NCI-H2081 (cell line): Measurements from ENCODE around the gene PABPN1L.

Source experiments
- DNase-seq, 2 experiments: peaks; one replicate each; lab custom pipeline; 2025; lab: John Stamatoyannopoulos, UW

PABPN1L gene

GRCh38 chr16:88848557-88848956 lies 17.9 kb downstream of the PABPN1L start:
- DNase-seq, result no peak

DNA sequence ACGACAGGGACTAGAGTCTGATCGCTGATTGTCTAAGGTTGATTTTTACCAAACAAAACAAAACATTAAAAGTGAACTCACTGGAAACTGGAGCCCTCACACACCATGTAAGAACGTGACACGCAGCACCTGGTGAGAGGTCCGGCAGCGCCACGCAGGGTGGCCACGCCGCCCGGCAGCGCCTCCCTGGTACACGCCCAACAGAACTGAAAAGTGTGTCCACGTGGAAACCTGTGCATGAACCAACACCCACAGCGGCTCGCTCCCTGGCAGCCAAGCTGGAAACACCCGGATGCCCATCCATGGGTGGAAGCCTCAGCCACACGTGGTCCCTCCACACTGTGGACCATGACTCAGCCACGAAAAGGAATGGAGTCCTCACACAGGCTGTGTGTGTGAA lies 18.8 kb downstream of the PABPN1L start:
- no peak for DNase-seq

- DNase-seq, result no peak
Observed at GRCh38 chr16:88846088-88846487, 20.4 kb downstream of the PABPN1L start.

GRCh38 chr16:88844419-88845036 lies 21.9 kb downstream of the PABPN1L start:
- no peak for DNase-seq

DNA sequence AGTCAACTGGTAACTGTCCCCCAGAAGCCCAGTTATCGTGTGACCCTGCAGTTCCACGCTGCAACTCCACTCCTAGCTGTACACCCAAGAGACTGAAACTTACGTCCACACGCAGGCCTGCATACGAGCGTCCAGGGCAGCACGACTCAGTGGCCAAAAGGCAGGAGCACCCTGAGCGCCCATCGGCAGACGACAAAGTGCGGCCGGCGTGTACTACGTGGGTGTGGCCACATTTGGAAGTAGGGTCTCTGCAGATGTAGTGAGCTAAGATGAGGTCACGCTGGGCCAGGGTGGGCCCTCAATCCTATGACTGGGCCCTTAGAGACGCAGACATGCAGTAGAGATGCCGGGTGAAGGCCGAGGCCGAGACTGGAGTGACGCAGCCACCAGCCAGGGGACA lies 23.2 kb downstream of the PABPN1L start:
- DNase-seq, result no peak

DNA sequence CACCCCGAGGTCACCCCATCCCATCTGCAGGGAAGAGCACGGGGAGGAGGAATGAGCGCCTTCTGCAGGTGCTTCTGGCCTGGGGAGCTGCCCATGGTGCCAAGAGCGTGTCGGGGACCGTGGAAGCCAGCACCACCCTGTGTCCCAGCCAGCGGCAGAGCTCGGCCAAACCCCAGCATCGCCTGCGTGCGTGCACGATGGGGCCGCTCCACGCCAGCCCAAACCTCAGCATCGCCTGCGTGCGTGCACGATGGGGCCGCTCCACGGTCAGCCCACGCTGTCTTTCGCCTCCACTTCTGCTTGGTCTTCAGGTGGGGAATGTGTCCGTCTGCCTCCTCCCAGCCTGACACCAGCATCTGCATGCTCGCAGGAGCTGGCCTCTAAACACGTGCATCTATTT lies 23.7 kb downstream of the PABPN1L start:
- DNase-seq, result no peak

DNA sequence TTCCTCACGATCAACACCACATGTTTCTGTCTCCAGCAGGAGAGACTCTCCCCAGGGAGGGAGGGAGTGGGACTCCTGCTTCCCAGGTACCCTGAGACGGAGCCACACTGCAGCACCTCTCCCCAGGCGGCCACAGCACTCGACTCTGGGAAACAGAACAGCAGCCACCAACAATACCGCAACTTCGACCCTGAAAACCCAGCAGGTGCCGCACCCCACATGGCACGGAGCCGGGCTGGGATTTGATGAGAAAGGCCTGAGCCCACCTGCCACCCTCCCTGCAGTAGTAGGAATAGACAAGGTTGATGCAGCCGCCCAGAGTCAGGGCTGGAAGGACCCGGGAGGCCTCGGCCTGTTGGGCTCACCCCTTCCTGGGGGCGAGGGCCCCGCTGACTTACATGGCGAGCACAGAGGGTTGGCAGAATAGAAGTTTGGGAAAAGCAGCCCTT lies 24.1 kb downstream of the PABPN1L start:
- DNase-seq, result no peak

DNA sequence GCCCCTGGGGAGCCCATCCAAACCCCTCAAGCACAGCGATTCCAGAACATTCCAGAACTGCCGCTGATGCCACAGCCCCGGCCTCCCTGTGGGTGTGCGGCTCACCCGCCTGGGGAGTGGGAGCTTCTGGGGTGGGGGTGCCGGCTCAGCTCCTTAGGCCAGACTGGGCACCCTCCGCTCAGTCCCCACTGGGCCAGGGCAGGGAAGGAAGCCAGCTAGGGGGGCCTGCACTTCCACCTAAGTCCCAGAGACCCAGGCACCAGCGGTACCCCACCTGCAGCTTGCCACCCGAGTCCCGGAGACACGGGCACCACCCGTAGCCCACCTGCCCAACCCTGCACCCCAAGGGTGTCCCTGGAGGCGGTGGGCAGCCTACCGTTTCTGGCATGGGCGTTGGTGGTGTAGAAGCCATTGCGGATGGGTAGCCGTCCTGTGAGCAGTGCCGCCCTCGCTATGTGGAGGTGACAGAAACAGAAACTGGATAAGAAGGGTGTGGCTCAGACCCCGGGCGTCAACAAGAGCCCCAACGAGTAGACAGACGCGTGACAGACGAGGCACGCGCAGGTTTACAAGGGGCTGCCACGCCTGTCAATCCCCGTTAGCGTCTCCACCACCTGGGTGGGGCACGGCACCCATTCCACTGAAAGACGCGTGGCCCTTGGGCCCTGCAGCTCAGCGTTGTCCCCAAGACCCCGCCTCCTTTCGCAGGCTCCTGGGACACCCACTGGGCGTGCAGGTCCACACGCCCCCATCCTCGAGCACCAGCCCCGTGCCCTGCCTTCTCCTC lies 24.7 kb downstream of the PABPN1L start:
- DNase-seq, result no peak

DNA sequence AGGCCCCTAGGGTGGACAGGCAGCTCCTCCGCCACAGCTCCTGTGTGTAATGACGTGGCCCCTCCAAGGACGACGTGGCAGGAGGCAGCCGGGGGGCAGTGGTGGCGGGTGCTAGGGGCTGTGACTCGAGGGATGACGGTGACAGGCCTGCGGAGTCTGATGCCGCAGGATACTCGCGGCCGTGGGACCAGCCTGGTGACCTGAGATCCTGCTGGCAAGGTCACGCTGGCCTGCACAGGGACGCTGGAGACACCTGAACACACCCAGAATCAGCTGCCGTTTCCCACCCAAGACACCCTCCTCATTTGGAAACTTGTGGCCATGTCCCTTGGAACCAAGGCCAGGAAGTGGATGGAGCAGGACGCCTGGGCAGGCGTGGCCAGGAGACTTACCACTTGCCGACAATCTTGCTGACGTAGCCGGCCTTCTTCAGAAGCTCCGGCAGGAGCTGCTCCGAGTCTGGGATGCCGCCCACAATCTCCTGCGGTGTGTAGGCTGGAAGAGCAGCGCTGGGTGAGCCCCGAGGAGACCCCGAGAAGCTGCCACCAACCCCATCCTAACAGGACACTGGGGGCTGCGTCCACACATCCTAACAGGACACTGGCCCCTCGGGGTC lies 25.8 kb downstream of the PABPN1L start:
- no peak for DNase-seq

- no peak for DNase-seq
Observed at GRCh38 chr16:88839745-88840599, 26.5 kb downstream of the PABPN1L start.

DNA sequence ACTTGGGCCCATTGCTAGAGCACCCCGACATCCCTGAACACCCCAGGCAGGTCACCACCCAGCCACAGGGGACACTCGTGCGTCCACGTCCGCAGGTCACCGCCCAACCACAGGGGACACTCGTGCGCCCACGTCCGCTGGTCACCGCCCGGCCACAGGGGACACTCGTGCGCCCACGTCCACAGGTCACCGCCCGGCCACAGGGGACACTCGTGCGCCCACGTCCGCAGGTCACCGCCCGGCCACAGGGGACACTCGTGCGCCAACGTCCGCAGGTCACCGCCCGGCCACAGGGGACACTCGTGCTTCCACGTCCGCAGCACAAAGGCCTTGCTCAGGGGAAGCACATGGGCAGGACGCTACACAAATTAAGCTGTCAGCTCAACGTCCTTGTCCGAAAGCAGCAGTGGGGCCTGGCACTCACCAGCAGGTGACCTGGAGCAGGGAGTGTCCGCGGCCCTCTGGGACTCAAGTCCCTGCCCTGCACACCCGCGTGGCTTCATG lies 27.4 kb downstream of the PABPN1L start:
- no peak for DNase-seq

DNA sequence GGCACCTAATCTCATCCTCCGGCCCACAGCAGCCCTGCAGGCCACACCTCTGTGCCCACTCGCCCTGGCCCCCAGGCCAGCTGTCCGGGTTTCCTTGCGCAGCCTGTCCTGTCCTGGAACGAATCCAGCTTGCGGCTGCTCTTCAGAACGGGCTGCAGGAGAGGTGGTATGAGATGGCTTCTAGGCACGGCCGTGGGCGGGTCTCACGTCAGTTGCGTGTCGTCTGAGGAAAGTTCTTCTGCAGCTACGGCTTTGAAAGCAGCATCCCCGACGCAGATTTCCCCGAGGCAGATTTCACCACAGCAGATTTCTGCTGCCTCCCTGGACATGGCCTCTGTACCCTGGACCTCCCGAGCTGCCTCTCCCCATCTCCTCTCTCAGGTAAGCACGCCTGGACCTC lies 27.9 kb downstream of the PABPN1L start:
- no peak for DNase-seq

DNA sequence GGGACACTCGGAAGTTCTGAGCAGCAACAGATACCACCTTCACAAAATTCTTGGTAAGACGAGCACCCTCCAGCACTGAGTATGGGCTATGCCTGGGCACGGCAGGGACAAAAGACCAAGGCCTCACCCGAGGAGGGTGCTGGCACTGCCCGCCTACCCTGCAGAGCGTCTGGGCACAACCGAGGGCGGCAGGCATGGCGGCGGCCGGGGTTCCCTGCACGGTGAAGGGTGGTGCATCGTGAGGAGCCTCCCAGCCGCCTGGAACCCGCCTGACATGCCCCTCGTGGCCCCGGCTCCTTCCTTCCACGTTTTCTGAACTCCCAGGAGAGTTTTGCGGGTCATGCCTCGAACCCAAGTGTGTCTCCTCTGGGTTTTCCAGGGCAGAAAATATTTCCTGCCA lies 28.7 kb downstream of the PABPN1L start:
- no peak for DNase-seq

- DNase-seq, result no peak
Observed at GRCh38 chr16:88836791-88837190, 29.7 kb downstream of the PABPN1L start.

DNA sequence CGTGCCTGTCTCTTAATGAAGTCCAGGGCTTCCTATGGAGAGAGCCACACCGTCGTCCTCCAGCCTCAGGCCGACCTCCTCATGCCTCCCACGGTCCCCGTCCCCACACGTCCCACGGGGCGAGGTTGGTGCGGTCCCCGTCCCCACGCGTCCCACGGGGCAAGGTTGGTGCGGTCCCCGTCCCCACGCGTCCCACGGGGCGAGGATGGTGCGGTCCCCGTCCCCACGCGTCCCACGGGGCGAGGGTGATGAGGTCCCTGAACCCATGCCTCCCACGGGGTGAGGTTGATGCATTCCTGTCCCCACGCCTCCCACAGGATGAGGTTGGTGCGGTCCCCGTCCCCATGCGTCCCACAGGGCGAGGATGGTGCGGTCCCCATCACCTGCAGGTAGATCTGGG lies 30.6 kb downstream of the PABPN1L start:
- DNase-seq, result no peak

DNA sequence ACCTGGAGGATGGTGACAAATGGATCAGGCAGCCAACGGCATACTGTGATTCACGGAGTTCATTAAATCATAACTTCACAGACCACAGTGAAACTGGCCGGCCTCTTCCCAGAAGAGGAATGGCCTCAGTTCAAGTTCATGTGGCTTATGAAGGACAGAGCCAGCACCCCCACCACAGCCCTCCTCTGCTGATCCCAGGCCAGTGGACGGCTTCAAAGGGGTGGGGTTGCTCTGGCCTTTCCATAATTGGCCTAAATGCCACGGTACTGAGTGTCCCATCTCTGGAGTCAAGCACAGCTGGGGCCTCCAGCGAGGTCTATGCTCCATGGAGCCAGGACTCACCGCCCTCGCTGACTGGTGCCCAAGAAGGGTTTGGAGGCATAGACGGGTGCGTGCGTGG lies 31.1 kb downstream of the PABPN1L start:
- DNase-seq, result no peak

DNA sequence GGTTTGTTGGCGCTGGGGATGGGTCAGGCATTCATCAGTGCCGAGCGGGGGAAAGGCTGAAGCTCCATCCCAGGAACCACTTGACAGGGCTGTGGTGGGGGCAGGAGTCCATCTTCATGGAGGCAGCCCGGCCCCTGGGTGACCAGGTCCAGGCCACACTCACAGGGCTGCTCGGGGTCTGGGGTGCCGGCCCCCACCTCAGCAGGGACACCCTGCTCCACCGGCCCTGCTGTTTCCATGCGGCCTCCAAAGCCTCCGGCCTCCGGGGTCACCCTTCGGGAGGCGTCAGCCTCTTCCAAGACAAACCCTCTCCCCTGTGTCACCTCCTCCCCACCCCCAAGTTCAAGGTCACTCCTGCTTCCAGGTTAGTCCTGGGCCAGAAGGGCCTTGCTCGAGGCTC lies 31.8 kb downstream of the PABPN1L start:
- no peak for DNase-seq

GRCh38 chr16:88833086-88833485 lies 33.4 kb downstream of the PABPN1L start:
- DNase-seq, result no peak

GRCh38 chr16:88831838-88832237 lies 34.6 kb downstream of the PABPN1L start:
- no peak for DNase-seq

DNA sequence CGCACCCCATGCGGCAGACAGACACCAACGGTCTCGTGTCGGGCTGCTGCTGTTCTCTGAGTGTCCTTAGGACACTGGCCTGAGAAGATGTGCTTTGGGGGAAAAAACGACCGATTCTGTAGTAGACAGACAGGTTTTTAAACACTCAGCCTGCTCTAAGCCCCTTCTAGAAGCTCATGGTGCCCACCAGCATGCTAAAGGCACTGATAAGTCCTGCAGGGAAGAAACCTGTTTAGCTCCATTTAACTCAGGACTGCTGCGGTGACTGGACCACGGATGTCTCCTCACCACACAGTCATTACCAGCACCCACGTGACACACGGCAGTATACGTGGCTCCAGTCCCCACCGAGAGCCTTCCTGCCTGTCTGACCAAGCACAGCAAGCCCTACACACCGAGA lies 35.7 kb downstream of the PABPN1L start:
- DNase-seq, result no peak

DNA sequence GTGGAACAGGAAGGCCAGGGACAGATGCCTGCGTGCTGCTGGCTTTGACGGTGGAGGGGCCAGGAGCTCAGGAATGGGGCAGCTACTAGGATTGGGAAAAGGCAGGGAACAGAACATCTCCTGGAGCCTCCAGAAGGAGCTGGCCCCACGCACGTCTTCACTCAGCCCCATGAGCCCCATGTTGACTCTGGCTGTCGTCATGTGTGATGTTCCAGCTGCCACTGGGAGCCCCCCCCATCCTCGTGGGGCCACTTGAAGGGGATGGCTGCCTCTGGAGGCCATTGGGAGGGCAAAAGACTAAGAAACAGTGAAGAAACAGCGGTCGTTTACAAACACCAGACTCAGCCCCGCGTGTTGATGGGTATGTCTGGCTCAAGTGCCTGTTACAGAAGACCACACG lies 36.2 kb downstream of the PABPN1L start:
- DNase-seq, result no peak

- no peak for DNase-seq
Observed at GRCh38 chr16:88828711-88829110, 37.7 kb downstream of the PABPN1L start.
